HG02623 (cell line): Measurements from ENCODE around the gene DPP6.
A peak's percentile ranks its signal among the peaks of the same experiment; 100 is the strongest.
"Not testable (repeated sequence)": the region's sequence is repeated elsewhere in the genome, so short reads cannot be mapped to it uniquely, and the experiment has no call there.

ENCODE experiments used
- ATAC-seq: cut with Tn5 transposase; IDR thresholded peaks from one replicate; pipeline ENCODE4 v1.9.1; 2021; ENCODE audit warnings: moderate library complexity; ENCODE audit not compliant: unreplicated experiment

Gene DPP6

DNA sequence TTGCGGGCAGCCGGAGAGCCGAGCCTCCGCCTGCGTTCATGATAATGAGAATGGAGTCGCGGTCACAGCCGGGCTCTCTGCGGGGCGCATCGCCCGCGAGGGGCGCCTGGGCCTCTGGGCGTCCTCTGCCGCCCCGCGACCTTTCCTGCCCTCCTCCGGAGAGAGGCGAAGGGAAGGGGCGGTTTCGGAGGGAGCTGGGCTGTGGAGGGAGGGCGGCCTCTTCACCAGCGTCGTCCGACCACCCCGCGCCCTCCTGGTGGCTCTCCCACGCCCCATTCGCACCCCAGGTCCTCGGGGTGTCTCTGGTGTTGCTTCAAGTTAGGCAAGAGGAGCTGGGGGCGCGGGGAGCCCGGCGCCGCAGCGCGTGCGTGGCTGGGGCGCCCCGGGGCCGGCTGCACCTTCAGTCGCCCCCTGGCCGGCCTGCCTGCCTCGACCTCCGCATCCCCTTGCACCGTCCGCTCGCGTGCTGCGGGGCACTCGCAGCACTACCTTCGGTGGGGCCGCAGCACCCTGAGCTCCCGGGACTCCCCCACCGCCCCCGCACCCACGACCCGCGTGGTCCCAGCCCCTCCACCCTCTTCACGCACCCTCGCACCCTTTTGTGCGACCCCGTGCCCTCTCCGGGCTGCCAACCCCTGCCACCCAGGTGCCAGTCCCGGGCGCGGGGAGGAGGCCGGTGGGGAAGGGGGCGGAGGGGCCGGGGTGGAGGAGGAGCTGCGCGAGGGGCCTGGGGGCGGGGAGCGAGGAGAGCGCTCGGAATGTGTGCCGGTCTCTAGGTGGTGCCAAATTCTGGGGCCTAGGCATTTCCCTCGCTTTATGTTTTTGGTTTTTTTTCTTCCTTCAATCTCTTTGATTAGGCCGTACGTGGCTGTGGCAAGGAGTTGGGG lies at the start of gene DPP6:
TSS of gene DPP6 (plus strand) at position 756 of the 887 bp plus-strand sequence.
- ATAC-seq: not testable (repeated sequence)

GRCh38 chr7:154009423-154009911 lies 42.7 kb upstream of the DPP6 start:
- ATAC-seq: not testable (repeated sequence)

- not testable (repeated sequence) for ATAC-seq
These were observed 41.3 kb upstream of the DPP6 start for GRCh38 chr7:154010726-154011568.

- ATAC-seq: not testable (repeated sequence)
These were observed 39.4 kb upstream of the DPP6 start for GRCh38 chr7:154012800-154013199.

- not testable (repeated sequence) for ATAC-seq
These were observed 36.6 kb upstream of the DPP6 start for GRCh38 chr7:154015636-154016035.

DNA sequence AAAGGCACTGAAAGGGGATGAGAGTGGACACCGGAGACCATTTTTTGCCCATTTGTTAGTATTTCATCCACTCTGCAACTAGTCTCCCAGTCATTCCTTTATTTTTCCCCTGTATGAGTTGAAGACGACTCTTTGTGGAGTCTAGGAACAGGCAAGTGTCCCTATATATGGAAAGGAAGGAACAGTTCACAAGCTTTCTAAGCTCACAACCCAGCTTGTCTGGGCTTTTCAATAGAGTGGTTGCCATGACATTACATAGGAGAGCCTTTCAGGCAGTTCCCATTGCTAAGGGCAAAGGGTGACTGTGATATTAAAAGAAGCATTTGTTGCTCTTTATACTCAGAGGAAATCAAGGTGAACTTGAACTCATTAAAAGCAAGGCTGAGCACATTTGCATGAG lies 33.8 kb upstream of the DPP6 start:
- ATAC-seq: not testable (repeated sequence)

DNA sequence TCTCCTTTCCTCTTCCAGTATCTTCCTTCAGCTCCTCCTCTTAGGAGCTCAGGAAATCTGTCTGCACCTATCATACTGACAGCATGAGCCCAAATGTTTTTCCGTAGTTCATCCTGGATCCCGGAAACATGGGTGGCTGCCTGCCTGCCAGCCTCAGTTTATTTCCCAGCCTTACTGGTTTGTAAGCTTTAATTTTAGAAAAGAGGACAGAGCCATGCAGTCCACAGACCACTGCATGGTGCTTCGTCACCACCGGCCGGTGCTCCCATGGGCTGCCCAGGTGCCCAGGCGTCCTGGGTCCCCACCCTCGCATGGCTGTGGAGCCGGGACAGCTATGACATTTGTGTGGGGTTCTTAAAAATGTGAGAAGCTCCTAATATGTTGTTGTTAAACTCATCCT lies 24.4 kb upstream of the DPP6 start:
- not testable (repeated sequence) for ATAC-seq

DNA sequence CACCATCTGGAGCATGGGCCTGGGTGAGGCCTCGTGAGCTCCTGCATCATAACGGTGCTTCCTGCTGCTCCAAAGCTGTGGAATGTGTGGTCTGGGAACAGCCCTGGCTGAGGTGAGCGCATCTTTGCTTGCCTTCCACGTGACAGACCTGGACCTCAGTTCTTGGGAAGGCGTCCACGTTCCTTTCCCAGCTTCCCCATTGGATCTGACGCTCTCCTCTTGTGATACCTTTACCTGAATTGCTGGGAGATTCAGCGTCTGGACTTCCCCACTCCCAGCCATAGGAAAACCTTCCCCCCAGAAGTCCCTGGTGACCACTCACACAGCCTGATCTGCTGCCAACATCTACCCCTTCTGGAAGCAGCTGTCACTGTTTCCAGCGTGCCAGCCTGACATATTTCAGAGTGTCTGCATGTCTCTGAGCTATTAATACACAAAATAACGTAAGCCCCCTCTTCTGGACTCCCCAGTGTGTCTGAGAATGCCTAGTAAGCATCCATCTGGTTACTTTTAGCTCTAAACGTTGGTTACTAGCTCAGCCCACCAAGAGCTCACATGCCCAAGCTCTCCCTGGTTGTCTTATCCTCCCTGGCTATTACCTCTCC lies 21.6 kb upstream of the DPP6 start:
- ATAC-seq: not testable (repeated sequence)

DNA sequence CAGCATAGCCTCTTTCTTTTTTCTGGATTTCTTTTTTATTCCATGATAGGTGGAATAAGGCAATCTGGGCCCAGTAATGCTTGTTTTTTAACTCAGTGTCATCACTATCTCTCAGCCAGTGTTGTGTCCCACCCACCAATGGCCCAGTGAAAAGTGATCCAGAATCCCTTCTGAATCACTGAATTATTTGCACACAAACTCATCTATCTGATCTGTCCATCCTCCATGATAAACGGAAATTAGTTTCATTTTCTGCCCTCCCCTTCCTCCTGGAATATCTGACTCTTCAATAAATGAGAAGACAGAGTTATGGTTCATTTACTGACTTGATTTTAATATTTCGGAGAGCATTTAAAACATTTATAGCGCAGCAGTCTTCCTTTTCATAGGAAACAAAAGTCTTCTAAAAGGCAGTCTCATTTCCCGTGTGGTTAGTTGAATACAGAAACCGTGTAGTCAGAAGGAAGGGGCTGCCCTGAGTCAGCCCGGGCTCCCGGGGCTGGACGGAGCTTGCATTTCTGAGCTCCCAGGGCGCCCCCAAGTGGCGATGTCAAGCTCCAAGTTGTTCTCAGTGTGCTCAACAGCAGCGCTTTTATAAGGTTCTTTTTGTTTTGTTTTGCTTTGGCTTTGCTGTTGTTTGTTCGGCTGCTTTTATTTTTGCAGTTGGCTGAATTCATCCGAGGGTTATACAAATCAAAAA lies 12.6 kb upstream of the DPP6 start:
- ATAC-seq: peak; percentile 68

DNA sequence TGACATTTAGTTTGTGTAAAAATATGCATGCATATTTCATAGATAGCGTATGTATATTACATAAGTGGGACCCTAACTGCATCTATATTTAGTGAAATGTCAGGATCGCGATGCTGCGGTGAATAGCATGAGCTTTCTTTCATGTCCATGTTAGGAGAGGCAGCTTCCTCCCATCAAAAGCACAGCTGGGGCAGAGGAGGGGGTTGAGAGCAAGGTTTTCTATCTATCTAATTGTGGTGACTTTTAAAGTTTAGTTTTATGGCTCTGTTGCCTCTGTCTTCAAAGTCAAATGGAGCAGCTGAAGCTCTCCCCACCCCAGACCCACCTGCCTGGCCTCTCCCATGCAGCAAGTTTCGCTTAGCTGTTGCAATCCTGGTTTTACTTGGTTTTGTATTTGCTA lies 1.8 kb upstream of the DPP6 start:
- not testable (repeated sequence) for ATAC-seq

GRCh38 chr7:154051006-154051642 lies 1.1 kb upstream of the DPP6 start:
- ATAC-seq: not testable (repeated sequence)

GRCh38 chr7:154052530-154053252 lies 493 bp downstream of the DPP6 start:
- not testable (repeated sequence) for ATAC-seq

GRCh38 chr7:154053466-154054312 lies 1.5 kb downstream of the DPP6 start:
- not testable (repeated sequence) for ATAC-seq

GRCh38 chr7:154054664-154055063 lies 2.5 kb downstream of the DPP6 start:
- not testable (repeated sequence) for ATAC-seq

DNA sequence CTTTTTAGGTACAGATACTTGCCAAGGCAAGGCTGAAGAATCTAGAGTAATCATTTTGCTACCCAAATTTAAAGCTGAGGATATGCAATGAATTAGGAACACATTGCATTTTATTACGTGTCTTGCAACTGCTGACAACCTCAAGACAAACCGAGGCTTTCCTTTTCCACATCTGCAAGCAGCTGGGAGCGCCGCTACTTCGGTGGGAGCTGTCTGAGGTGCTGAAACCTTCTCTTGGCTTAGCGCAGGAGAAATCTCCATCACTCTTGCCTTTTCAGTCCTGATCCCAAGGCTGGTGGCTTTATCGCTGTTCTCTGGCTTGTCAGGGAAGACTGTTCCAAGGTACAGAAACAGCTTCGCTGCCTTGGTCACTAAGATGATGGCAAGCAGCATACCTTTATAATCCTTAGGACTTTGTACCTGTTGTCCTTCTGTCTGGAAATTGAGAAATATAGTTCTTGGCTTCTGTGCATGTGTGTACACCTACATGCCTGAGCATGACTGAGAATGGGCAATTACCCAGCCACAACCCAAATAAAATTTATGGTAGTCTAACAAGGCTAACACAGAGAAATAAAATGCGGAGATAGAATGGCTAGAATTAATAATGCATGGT lies 3.4 kb downstream of the DPP6 start:
- ATAC-seq: not testable (repeated sequence)

DNA sequence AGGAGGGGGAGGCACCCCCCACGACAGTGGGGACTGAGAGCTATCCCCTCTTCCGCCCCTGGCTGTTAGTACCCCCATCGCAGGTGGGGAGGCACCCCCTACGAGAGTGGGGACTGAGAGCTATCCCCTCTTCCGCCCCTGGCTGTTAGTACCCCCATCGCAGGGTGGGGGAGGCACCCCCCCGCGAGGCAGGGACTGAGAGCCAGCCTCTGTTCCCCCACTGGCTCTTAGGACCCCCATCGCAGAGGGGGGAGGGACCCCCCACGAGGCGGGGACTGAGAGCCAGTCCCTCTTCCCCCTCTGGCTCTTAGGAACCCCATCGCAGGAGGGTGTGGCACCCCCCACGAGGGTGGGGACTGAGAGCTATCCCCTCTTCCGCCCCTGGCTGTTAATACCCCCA lies 6.6 kb downstream of the DPP6 start:
- ATAC-seq: not testable (repeated sequence)

GRCh38 chr7:154060551-154060950 lies 8.4 kb downstream of the DPP6 start:
- ATAC-seq: not testable (repeated sequence)

DNA sequence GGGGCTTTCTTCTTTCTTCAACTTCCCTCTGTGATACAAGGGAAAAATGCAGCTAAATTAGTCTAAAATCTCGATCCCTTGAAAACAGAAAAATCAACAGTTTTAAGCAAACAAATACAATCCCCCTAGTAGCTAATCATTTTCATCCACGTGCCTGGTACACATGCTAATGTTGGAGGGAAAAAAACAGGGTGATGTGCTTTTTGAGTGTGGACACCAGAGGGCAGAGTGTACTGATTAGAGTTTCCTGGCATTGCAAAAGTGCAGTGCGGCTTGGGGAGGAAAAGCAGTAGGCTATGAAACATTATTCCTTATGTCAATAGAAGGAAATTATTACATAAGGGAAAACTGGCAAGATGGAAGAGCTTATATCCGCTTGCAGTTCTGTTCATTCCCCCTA lies 19.6 kb downstream of the DPP6 start:
- not testable (repeated sequence) for ATAC-seq
